T-helper 2 cell treated with Interferon-gamma antibody and Interleukin-4, amounts not matched to agents 5 μg/mL and 100 μg/mL, for 36 hours (primary cell): ENCODE data around the gene SMIM15.
"Not testable (repeated sequence)": the region's sequence is repeated elsewhere in the genome, so short reads cannot be mapped to it uniquely, and the experiment has no call there.

Source experiments
- DNase-seq: peaks from one replicate; pipeline ENCODE4 v3.0.0; 2021; ENCODE audit warnings: low spot score
- H3K27ac Mint-ChIP-seq: one replicate; pipeline ENCODE4 v1.8.0; 2021; ENCODE audit warnings: mild to moderate bottlenecking, mixed read lengths
- H3K27me3 Mint-ChIP-seq: one replicate; pipeline ENCODE4 v1.8.0; 2021; ENCODE audit warnings: low read depth, mixed read lengths
- H3K36me3 Mint-ChIP-seq: one replicate; pipeline ENCODE4 v1.8.0; 2021; ENCODE audit warnings: low read depth, mixed read lengths
- H3K4me1 Mint-ChIP-seq: one replicate; pipeline ENCODE4 v1.8.0; 2021; ENCODE audit warnings: low read depth, mixed read lengths
- H3K4me3 Mint-ChIP-seq: one replicate; pipeline ENCODE4 v1.8.0; 2022; ENCODE audit warnings: mild to moderate bottlenecking, moderate library complexity, mixed read lengths
- H3K9me3 Mint-ChIP-seq: one replicate; pipeline ENCODE4 v1.8.0; 2021; ENCODE audit warnings: mixed read lengths

The SMIM15 gene, protein sequence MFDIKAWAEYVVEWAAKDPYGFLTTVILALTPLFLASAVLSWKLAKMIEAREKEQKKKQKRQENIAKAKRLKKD

DNA sequence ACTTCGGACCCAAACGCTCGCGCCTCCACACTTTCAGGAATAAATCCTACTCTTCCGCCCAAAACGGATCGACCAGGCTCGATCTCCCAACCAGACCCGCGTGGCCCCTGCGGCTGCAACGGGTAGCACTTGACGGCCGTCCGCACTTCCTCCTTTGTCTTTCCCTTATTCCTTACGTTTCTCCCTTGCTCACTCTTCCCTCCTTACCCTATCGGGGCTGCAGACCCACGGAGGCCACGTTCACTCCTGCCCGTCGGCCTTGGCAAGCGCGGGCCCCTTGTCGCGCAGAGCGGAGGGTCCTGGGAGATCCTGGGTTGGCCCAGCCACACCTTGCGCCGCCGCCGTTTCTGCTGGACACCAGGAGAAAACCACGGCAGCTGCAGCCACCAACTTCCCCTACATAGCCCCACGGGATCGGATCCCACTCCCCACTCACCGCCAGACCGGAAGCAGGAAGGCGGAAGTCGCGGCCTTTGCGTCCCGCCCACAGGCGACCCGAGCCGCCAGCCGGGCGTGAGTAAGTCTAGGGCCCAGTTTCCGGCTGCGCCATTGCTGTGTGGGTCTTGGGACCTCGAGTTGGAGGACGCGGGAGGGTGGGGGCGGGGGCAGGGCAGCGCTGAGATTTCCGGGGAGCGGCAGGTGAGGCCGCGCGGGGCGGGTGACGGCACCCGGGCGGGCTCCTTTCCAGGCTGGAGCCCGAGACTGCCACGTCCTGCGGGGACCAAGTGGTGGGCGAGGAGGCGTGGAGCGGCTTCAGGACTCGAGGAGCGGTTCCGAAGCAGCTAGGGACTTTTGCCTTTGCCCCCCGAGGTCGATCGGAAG is at the start of gene SMIM15:
TSS of gene SMIM15 (minus strand) at position 459 of the 822 bp plus-strand sequence. CDS start 2,297 bp downstream, outside the sequence.
- Mint-ChIP-seq H3K27ac (peak within 1 kb of the TSS; percentile 94), H3K4me1 (peaks cover 27% of the 10 kb centered on the region), H3K36me3 (peaks cover 45% of the 10 kb centered on the region), H3K27me3 (no peaks in the 10 kb centered on the region), H3K9me3 (no peaks in the 10 kb centered on the region), H3K4me3 (peak within 1 kb of the TSS; percentile 94)
- DNase-seq: peak; percentile 88

DNA sequence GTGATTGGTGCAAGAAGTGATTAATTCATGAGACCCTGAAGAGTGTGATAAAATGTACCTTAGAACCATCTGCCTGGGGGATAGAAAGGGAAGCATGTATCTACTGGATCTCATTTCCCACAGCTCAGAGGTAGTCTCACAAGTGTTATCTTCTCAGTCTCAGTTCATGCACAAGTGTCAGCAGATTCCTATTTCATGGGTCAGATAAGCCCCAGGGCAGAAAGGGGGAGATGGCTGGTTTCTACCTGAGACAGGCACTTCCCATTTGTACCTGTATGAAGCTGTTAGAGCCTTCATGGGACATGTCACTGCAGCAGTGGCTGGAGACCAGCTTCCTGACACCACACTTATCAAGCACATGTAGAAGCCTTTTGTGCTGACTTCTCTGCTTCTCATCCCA is 45.6 kb upstream of the SMIM15 start:
- Mint-ChIP-seq H3K4me1 (no peaks in the 10 kb centered on the region), H3K9me3 (peaks cover 17% of the 10 kb centered on the region)

DNA sequence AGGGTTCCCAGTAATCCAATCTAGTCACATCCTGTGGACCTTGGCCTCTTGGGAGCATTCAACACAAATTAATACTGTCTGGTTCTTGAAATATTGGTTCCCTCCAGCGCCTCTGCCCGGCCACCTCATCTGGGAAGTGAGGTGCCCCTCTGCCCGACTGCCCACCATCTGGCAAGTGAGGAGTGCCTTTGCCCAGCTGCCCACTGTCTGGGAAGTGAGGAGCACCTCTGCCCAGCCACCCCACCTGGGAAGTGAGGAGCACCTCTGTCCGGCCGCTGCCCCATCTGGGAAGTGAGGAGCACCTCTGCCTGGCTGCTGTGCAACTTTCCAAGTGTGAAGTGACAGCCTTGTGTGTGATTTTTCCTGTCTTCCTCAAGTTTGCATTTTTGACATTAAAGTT is 42.7 kb upstream of the SMIM15 start:
- Mint-ChIP-seq H3K4me3 (no peak overlapping the region), H3K4me1 (peaks cover 2% of the 10 kb centered on the region), H3K27me3 (peaks cover 4% of the 10 kb centered on the region), H3K27ac (no peak overlapping the region), H3K9me3 (peaks cover 17% of the 10 kb centered on the region), H3K36me3 (no peaks in the 10 kb centered on the region)
- DNase-seq: no peak

More for the DNA sequence above, 45.6 kb upstream of the SMIM15 start:
- H3K27me3 Mint-ChIP-seq: peaks cover 6% of the 10 kb centered on the region
- H3K36me3 Mint-ChIP-seq: no peaks in the 10 kb centered on the region
- no peak for DNase-seq
- H3K4me3 Mint-ChIP-seq: no peak overlapping the region
- H3K27ac Mint-ChIP-seq: no peak overlapping the region

DNA sequence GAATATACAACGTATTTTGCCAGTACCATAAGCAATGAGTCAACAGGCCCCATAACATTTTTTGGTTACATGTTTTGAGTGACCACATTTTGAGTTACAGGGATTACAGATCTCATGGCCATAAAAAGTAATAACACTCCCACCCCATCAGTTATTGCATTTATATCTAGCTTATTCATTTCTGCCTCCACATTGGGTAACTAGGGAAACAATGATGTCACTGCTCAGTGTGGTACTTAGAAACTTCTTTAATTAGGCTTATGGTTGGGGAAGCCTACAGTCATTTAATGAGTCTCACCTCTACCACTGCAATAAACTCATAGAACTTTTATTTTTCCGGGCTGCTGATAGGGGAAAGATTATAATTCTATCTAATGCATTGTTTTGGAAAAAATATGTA is 39.9 kb upstream of the SMIM15 start:
- Mint-ChIP-seq H3K27ac (no peak overlapping the region), H3K4me3 (no peak overlapping the region), H3K27me3 (peaks cover 4% of the 10 kb centered on the region), H3K36me3 (peaks cover 2% of the 10 kb centered on the region), H3K4me1 (peaks cover 2% of the 10 kb centered on the region), H3K9me3 (peaks cover 19% of the 10 kb centered on the region)
- DNase-seq: peak; percentile 14

DNA sequence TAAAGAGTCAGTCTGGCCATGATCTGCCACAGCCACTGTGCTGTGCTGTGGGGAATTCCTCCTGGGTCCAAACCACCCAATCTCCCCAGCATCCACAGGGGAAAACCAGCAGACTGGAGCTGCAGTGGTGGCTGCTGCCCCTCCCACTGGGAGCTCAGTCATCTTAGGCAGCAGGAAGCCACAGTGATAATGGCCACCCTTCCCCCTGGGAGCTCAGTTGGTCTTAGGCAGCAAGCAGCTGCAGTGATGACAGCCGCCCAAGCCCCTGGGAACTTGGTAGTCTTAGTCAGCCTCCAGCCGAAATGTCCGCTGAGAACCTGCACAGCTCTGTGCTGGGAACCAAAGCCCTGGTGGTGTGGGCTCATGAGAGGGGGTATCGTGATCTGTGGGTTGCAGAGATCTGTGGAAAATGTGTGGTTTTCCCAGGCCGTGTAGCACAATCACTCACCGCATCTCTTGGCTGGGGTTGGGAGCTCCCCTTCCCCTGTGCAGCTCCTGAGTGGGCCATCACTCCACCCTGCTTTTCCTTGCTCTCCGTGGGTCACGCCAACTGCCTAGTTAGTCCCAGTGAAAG is 38.4 kb upstream of the SMIM15 start:
- Mint-ChIP-seq H3K27me3 (peaks cover 15% of the 10 kb centered on the region), H3K9me3 (peaks cover 15% of the 10 kb centered on the region), H3K27ac (no peak overlapping the region), H3K4me1 (peaks cover 10% of the 10 kb centered on the region), H3K4me3 (no peak overlapping the region), H3K36me3 (peaks cover 2% of the 10 kb centered on the region)
- DNase-seq: no peak

DNA sequence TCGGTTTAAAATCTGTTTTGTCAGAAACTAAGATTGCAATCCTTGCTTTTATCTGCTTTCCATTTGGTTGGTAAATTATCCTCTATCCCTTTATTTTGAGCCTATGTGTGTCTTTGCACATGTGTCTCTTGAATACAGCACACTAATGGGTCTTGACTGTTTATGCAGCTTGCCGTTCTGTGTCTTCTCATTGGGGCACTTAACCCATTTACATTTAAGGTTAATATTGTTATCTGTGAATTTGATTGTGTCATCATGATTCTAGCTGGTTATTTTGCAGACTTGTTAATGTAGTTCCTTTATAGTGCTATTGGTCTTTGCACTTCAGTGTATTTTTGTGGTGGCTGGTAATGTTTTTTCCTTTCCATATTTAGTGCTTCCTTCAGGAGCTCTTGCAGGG is 36.3 kb upstream of the SMIM15 start:
- H3K4me3 Mint-ChIP-seq: no peak overlapping the region
- H3K27me3 Mint-ChIP-seq: peaks cover 23% of the 10 kb centered on the region
- peaks cover 15% of the 10 kb centered on the region for H3K9me3 Mint-ChIP-seq
- H3K4me1 Mint-ChIP-seq: peaks cover 10% of the 10 kb centered on the region
- peaks cover 2% of the 10 kb centered on the region for H3K36me3 Mint-ChIP-seq
- DNase-seq: no peak
- no peak overlapping the region for H3K27ac Mint-ChIP-seq

DNA sequence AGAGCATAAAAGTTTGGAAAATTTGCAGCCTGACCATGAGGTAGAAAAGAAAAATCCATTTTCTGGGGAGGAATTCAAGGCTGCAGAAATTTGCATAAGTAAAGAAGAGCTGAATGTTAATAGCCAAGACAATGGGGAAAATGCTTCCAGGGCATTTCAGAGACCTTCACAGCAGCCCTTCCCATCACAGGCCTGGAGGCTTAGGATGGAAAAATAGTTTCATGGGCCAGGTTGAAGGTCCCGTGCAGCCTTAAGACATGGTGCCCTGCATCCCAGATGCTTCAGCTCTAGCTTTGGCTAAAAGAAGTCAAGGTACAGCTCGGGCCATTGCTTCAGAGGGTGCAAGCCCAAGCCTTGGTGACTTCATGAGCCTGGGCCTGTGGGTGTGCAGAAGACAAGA is 25.6 kb upstream of the SMIM15 start:
- H3K4me1 Mint-ChIP-seq, H3K27ac Mint-ChIP-seq, DNase-seq, H3K4me3 Mint-ChIP-seq, H3K36me3 Mint-ChIP-seq: not testable (repeated sequence)
- Mint-ChIP-seq H3K9me3 (peaks cover 18% of the 10 kb centered on the region), H3K27me3 (peaks cover 22% of the 10 kb centered on the region)

DNA sequence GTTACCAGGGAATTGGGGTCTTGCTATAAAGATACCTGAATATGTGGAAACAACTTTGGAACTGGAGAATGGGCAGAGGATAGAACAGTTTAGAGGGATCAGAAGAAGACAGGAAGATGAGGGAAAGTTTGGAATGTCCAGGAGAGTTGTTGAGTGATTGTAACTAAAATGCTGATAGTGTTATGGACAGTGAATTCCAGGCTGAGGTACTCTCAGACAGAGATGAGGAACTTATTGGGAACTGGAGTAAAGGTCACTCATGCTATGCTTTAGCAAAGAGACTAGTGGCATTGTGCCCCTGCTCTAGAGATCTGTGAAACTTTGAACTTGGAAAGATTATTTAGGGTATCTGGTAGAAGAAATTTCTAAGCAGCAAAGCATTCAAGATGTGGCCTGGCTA is 25.1 kb upstream of the SMIM15 start:
- DNase-seq, H3K4me3 Mint-ChIP-seq, H3K27ac Mint-ChIP-seq, H3K4me1 Mint-ChIP-seq, H3K36me3 Mint-ChIP-seq: not testable (repeated sequence)
- Mint-ChIP-seq H3K9me3 (peaks cover 18% of the 10 kb centered on the region), H3K27me3 (peaks cover 22% of the 10 kb centered on the region)

DNA sequence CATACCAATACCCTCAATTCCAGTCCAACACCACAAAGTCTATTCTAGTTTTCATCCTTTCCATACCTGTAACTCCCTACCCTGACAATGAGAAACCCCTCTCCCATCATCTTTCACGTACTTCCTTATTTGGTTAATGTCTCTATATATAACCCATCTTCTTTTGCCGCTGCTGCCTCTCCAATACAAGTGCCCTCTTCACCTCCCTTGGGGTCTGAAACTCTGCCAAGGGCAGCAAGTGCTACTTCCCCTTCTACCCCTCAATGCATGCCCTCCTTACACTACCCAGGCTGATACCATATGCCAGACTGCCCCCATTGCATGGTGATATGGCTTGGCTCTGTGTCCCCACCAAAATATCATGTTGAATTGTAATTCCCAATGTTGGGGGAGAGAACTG is 24.4 kb upstream of the SMIM15 start:
- Mint-ChIP-seq H3K27me3 (peaks cover 16% of the 10 kb centered on the region), H3K4me3 (no peak overlapping the region), H3K9me3 (peaks cover 18% of the 10 kb centered on the region), H3K36me3 (no peaks in the 10 kb centered on the region), H3K4me1 (peaks cover 3% of the 10 kb centered on the region), H3K27ac (no peak overlapping the region)
- no peak for DNase-seq

DNA sequence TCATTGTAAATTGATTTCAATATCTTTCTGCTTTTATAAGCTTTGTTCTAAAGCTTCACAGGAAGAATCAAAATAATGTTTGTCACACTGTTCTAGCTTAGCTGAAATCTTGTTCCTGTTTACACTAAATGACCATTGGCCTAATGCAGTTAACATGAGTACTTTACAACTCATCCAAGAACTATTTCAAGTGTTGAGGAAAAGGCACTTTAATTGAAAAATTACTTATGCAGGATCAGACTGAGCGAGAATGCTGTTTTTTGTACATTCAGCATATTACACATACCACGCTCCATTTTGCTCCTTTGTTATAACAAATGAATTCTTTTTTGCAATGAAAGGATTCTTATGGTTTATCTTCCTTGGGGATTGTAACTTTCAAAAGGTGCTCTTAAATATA is 22.4 kb upstream of the SMIM15 start:
- no peaks in the 10 kb centered on the region for H3K36me3 Mint-ChIP-seq
- H3K27ac Mint-ChIP-seq: no peak overlapping the region
- H3K27me3 Mint-ChIP-seq: peaks cover 9% of the 10 kb centered on the region
- H3K4me1 Mint-ChIP-seq: peaks cover 7% of the 10 kb centered on the region
- peaks cover 18% of the 10 kb centered on the region for H3K9me3 Mint-ChIP-seq
- no peak overlapping the region for H3K4me3 Mint-ChIP-seq
- no peak for DNase-seq

DNA sequence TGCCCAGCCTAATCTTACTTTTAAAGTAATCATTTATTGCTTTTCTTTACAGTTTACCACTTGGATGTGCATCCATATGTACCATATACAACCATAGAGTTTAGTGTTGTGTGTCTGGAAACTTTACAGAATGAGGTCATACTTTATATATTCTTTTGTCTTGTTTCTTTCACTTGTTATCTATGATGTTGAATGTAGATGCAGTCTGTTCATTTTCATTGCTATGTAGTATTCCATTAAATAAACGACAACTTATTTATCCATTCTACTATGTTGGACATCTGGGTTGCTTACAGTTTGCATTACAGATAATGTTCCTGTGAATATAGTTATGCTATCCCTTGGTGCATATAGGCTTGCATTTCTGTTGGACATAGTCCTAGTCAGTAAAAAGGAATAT is 21.3 kb upstream of the SMIM15 start:
- Mint-ChIP-seq H3K27me3 (peaks cover 11% of the 10 kb centered on the region), H3K4me3 (no peak overlapping the region), H3K36me3 (no peaks in the 10 kb centered on the region), H3K4me1 (peaks cover 7% of the 10 kb centered on the region), H3K9me3 (peaks cover 14% of the 10 kb centered on the region), H3K27ac (no peak overlapping the region)
- no peak for DNase-seq

DNA sequence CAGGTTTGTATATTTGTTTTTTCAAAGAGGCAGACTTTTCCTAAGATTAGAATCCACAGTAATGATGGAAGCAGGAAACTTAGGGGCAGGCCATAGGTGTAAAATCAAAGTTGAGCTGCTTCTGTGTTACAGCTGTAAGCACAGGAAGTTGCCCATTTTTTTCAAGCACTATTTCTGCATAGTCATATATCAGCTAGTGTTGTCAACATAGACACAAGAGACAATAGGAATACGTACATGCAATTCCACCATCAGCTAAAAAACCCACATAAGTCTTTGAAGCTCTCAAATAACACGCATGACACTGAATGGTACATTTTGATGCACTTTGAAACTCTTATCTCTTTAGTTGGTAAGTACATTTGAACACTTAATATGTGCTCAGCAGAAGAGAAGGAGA is 20.2 kb upstream of the SMIM15 start:
- Mint-ChIP-seq H3K36me3 (no peaks in the 10 kb centered on the region), H3K4me1 (peaks cover 8% of the 10 kb centered on the region), H3K4me3 (no peak overlapping the region), H3K27me3 (peaks cover 11% of the 10 kb centered on the region), H3K9me3 (peaks cover 11% of the 10 kb centered on the region), H3K27ac (no peak overlapping the region)
- no peak for DNase-seq

DNA sequence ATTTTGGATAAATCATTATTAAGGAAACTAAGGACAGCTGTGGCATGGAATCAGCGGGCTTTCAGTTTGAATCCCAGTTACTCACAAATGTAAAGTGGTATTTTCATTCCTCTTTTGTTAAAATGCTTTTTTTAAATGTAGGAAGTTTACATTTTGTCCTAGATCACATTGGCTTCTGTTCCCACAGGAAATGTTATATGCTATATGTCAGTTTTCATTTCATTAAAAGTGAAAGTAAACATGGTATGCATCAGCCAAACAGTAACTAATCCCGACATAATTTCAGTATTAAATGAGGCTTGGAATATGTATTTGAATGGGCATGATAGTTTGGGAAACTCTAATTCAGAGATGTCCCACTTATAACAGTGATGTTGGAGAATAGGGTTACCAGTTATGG is 18.6 kb upstream of the SMIM15 start:
- Mint-ChIP-seq H3K4me1 (peaks cover 8% of the 10 kb centered on the region), H3K9me3 (no peaks in the 10 kb centered on the region), H3K27ac (no peak overlapping the region), H3K27me3 (peaks cover 2% of the 10 kb centered on the region), H3K4me3 (peak overlapping the region; percentile 19), H3K36me3 (no peaks in the 10 kb centered on the region)
- DNase-seq: no peak

DNA sequence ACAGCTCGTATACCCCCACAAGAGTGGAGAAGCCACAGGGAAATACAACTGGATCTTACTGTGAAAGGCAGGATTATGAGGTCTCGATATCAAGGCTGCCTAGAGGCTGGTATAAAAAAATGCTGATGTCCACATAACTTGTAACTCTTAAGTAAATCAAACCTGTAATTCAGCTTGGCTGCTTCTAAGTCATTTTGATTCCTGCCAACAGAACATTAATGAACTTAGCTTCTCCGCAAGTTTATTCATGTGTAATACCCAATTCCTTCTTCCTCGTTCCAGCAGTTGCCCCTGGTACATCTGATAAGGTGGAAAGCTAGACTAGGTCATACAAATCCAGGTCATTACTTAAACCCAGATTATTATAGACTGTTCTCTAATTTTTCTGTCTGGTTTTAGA is 16.4 kb upstream of the SMIM15 start:
- Mint-ChIP-seq H3K27ac (no peak overlapping the region), H3K27me3 (peaks cover 3% of the 10 kb centered on the region), H3K4me1 (peaks cover 8% of the 10 kb centered on the region), H3K36me3 (no peaks in the 10 kb centered on the region), H3K4me3 (no peak overlapping the region), H3K9me3 (no peaks in the 10 kb centered on the region)
- no peak for DNase-seq
